Activated naive CD4-positive, alpha-beta T cell treated with anti-CD3 and anti-CD28 coated beads, Interleukin-2, amount 50 U/mL, for 16 hours (primary cell): Measurements from ENCODE around the gene EPHA8.

Experiments
- DNase-seq: peaks from one replicate; pipeline ENCODE4 v3.0.0-alpha.2; 2020

The EPHA8 gene

DNA sequence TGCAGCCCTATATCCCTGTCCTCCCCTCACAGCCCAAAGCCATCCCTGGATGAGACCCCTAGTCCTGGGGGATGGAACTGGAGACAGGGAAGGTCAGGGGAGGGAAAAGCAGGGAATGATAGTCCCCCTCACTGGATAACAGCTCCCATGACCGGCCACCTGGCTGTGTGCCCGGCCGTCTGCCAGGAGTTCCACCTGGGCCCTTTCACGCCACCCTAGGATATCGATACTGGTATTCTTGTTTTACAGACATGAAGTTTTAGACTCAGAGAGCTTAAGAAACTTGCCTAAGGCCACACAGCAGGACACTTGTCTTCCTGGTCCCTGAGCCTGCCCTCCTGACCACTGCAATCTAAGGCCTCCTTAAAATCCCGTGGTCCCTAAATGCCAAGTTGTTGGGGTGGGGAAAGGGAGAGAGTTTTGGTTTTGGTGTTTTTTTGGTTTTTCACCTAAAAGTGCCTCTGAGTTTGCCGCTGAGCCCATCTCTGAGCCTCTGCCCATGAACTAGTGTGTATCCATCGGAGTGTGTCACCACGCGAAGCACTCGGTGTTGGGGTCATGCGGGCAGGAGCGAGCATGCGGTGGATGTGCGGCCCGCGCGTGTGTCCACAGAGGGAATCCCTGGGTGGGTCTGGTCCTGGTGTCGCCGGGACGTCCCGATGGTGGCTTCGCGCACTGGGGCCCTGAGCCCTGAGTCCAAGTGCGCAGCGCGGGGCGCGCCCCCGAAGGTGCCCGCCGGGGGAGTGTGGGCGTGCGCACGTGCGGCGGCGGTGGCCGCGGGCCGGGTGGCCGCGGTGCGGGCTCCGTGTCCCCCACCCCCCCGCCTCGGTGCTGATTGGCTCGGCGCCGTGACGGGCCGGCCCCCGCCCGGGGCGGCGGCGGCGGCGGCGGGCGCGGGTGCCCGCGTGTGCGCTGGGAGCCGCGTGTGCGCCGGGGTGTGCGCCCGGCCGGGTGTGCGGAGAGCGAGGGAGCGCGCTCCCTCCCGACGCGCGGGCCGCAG lies at the start of gene EPHA8:
EPHA8 (plus strand) TSS at position 906 of the 1,000 bp plus-strand sequence. CDS start 147 bp downstream, outside the sequence.
- DNase-seq = no peak

DNA sequence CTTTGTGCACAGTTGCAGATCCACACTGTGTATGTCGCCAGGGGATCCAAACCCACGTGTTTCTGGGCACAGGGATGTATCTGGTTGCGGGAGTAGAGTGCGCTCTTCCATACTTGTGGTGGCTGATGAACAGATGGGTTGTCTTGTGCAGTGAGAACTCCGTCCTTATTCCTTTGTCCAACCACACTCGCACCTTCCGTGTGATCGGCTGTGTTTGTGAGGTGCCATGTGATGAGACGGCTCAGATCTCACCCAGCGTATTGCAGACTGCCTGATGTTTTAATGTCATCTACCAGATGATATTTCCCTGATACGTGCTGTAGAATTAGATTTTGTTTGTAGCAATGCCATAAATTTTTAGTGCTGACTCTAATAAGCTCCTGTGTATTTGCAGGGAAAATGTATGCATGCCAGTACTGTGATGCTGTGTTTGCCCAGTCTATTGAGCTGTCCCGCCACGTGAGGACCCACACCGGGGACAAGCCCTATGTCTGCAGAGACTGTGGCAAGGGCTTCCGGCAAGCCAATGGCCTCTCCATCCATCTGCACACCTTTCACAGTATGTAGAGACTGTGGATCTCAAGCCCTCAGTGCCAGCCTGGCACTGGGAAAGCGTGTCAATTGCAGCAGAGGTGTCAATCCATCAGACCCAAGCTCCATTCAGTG lies 46.2 kb upstream of the EPHA8 start:
- DNase-seq = no peak

DNA sequence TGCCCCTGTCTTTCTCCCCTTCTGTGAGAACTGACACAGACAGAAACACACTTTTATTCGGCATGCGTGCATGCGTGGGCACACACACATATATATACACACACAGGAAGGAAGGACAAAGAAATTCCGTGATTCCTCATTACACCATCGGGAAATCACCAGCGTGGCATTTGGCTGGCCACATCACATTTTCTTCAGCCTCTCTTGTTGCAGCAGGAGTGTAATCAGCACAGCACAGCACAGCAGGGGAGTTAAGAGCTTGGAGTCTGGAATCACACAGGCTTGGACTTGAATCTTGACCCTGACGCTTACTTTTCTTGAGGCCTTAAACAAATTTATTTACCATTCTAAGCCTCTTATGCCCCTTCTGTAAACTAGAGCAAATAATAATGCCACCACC lies 45.3 kb upstream of the EPHA8 start:
- DNase-seq = no peak

DNA sequence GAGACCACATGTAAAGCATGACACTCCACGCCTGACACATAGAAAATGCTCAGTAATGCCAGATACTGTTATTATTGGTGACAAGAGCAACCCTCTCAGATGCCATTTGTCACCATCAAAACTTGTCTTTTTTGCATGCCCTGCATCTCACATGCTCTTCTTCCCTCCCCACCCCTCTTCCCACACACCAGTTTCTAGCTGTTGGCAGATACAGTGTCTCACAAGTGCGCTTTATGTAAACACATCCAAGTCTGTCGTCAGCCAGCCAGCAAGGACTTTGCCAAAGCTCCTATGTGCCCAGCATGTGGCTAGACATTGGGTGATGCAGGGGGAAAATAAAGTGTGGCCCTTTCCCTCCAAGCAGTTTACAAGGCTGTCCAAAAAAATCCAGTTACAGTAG lies 44.9 kb upstream of the EPHA8 start:
- no peak for DNase-seq

DNA sequence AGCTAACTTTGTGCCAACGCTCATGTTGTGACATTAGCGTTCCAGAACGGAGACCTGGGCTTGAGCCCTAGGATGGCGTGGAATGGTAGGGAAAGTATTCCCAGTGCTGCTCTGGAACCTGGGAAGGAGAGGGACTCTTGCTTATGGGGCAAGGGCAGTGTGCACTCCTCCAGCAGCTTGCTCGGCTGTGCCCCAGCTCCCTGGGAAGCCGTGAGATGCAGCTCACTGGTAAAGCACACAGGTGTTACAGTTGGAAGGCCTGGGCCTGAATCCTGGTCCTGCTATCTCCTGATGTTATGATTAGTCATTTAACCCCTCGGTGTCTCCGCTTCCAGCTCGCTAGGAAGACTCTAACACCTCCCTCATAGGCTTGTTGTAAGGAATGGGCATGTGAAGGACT lies 42.4 kb upstream of the EPHA8 start:
- DNase-seq = no peak

DNA sequence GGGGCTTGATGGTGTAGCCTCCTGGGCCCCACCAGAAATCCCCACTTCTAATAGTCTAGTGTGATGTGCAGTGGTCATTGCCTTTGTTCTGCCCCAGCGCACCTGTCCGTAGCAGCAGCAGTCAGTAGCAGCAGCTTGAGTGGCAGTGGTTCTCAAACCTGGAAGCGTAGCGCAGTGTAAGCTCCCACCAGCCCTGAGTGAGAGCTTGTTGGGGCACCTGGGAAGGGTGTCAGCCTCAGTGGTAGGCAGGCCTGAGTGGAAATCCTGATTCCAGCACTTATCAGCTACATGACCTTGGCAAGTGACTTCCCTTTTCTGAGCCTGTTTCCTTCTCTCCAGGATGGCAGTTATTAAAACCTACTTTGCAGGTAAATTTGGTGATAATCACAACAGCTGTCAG lies 41.6 kb upstream of the EPHA8 start:
- no peak for DNase-seq

DNA sequence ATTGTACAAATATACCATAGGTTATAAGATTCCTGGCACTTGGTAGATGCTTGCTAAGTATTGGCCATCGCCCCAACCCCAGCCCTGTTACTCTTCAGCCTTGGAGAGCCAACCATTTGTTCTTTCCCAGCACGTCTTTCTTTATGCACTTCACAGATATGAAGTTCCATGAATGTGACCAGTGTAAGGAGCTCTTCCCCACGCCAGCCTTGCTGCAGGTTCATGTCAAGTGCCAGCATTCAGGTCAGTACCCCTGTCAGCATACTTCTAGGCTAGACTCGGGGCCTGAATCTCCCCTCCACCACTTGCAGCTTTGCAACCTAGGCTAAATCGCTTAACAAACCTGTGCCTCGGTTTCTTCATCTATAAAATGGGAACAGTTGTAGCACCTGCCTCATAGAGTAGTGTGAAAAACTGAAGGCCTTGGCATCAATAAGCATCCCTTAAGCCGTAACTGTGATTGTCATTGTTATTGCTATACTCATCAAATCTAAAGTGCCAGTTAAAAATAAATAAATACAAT lies 41.0 kb upstream of the EPHA8 start:
- no peak for DNase-seq

DNA sequence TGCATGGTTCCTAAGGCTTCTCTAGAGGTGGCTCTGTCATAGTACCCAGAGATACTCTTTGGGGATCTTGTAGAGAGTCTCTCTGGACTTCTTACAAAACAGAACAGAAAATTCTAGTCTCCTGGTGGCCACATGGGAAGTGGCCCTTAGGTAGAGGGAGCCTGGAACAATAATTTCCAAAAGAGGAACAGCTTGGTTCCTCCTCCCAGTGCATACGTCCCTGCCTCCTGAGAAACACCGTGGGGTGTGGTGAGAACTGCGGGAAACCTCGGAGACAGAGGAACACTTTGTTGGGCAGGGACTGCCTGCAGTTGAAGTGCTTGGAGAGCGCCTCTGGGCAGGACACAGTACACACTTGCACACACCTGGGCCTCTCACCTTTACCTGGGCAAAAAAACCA lies 38.8 kb upstream of the EPHA8 start:
- no peak for DNase-seq

DNA sequence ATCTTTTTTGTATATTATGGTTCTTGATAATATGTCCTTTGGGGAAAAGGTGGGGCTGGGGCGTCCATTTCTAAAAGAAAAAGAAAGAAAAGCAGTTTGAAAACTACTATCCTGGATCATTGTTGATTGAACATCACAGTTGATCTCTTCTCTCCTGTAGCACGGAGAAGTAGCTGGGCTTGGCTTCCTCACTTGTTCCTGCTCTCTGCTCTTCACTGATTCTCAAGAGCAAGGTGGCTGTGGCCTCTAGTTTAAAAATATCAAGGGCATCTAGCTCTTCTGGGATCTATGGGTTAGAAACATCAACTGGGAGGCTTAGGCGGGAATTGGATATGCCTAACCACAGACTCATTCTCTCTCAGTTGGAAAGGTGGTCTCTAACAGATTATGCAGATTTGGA lies 38.1 kb upstream of the EPHA8 start:
- DNase-seq = no peak

DNA sequence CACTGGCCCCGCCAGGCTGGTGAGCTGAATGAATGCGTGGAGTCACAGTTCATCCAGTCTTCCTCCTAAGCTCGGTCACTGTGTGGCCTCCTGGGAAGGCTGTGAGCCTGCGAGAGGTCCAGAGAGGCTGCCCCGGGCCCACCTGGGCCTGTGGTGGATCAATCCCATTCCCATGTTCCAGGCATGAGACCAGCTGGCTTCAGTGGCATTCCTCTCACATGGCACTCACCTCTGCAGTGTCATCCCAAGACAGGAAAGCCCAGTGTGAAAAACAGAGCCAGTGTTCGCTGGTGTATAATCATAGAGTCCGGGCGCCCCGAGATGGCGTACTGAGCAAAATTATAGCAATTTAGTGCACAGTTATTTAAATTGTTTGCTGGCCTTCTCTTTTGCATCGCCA lies 37.6 kb upstream of the EPHA8 start:
- no peak for DNase-seq

DNA sequence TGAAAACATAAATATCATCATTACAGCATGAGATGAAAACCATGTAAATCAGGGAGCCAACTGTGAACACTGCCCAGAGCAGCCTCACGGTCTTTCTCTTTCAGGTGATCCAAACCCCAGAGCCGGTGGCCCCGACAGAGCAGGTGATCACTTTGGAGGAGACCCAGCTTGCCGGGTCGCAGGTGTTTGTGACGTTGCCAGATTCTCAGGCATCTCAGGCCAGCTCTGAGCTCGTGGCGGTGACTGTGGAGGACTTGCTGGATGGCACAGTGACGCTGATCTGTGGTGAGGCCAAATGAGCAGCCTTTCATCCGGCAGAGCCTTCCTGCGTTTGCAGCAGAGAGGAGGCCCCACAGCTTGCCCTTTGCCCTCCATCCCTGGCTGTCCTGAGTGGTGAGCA lies 37.2 kb upstream of the EPHA8 start:
- DNase-seq = no peak

DNA sequence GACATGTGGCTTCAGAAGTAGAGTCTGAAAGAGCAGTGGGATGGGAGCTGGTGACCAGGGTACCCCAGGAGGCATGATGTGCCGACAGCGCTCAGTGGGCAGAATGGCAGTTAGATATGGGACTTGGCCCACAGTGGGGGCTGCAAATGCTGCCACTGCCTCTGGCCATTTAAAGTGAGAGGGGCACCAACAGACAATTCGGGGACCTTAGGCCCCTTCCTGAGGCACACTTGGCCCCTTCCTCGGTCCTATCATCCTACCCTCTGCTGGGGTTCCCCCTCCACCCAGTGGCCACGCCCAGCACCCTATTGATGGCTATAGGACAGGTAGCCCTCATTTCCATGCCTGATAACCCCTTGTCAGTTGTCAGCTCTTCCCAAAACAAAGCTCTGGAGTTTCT lies 36.6 kb upstream of the EPHA8 start:
- DNase-seq = no peak

DNA sequence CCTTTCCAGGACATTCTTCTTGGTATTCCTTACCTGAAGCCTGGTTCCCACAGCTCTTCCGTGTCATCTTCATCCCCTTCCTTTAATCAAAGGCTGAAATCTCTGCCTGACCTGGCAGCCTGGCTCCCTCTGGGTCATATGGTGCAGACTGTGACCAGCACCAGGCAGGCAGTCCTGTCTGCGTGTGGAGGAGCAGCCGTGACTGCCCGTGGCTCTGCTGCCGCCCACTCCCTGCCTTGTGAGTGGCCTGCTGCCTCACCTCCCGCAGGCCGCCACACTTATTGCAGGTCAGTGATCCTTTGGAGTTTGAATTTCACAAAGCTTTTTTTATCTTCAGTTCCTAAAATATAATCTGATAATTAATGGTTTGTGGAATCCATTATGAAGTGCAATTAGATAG lies 36.2 kb upstream of the EPHA8 start:
- no peak for DNase-seq

DNA sequence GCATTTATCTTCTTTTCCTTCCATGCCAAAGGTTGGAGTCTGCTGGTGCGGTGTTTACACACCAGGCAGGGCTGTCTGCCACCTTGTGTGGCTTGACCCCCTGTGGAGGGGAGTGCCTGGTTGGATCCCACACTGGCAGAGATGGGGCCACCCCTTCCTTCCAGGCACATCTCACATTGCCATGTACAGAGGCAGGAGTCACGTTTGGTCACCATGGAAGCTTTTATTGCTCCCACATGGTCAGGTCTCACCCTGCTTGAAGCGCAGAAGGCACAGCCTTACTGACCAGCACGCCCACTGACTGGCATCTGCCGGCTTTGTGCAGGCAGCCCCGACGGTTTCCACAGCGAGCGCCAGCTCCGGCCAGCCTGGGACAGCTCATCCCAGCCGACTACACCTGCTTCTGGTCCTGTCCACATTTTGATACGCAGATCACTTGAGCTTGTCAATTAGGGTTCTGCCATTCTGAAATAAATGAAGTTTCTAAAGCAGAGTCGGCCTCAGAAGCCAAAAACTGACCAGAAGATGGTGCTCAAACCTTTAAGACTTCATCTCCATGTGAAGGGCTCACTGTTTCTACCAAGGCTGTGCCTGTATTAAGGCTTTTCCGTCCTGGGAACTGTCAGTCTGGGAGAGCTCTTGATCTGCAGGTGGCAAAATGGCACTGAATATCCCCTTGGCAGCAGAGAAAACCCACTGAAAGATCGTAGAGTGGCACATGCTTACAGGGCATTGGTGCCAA lies 35.6 kb upstream of the EPHA8 start:
- no peak for DNase-seq

DNA sequence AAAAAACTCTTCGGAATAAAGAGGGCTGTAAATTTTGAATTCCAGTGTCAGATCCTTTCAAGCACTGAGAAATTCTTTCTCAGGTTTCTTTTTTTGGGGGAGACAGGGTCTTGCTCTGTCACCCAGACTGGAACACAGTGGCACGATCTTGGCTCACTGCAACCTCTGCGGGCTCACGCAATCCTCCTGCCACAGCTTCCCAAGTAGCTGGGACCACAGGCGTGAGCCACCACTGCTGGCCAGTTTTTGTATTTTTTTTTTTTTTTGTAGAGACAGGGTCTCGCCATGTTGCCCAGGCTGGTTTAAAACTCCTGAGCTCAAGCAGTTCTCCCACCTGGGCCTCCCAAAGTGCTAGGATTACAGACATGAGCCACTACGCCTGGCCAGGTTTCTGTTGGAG lies 34.8 kb upstream of the EPHA8 start:
- no peak for DNase-seq

DNA sequence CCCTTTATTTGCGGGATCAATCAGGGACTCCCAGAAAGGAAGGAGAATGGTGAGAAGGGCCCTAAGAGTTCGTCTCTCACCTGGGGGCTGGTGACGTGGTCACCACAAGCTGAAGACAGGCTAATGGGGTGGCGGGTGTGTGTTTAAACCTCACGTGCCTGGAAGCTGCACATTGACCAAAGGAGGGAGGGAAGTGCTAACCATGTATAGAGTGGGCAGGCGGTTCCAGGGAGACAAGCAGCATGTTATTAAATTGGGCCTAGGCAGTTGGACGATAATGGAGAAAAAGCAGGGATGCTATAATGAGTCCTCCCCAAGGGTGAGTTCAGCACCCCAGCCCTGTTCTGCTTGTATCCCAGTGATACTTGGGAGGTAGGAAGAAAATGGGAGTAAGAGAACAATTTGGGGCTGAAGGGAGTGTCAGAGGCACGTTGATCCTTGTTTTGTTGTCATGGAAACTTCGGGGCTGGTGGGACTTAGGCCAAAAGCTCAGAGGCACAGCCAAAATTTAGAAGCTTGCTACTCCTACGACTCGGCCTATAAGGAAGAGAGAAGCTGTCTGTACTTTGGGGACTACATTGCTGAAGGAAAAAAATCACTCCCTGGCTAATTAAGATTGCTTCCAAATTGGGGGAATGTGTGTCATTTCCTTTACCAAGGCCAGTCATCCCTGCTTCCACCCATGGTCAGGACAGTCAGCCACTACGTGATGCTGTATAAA lies 33.2 kb upstream of the EPHA8 start:
- no peak for DNase-seq

DNA sequence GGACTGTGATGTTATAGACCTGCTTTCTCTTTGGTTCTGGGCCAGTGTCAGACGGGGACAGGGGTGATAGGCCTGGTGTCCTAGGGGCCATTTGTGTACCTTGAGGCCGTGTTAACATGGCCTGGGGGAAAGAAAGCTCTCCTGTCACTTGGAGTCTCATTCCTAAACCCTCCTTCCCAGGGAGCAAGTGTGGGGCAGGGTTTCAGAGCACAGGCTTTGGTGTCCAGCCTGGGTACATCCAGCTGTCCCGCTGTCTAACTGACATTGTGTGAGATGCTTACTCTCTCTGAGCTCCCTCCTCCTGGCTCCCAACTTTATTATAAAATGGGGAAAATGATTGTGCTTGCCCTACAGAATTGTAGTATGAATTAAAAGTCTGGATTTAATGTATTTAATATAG lies 32.6 kb upstream of the EPHA8 start:
- no peak for DNase-seq

DNA sequence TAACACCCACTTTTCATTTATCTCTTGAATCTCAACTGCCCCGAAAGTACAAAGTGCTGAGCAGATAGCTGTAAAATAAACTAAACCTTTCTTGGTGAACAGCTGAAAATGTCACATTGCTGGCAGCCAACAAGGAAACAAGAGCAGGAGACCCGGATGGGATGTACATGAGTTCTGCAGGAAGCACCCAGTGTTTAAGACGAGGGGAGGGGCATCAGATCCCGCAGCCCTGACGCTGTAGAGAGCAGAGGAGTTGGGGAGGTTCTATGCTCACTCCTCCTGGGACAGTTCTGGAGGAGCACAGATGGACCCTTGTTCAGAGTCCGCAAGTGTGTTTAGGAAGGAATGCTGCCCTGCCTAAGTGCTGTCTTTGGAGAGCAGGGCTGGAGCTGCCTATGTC lies 32.0 kb upstream of the EPHA8 start:
- no peak for DNase-seq

DNA sequence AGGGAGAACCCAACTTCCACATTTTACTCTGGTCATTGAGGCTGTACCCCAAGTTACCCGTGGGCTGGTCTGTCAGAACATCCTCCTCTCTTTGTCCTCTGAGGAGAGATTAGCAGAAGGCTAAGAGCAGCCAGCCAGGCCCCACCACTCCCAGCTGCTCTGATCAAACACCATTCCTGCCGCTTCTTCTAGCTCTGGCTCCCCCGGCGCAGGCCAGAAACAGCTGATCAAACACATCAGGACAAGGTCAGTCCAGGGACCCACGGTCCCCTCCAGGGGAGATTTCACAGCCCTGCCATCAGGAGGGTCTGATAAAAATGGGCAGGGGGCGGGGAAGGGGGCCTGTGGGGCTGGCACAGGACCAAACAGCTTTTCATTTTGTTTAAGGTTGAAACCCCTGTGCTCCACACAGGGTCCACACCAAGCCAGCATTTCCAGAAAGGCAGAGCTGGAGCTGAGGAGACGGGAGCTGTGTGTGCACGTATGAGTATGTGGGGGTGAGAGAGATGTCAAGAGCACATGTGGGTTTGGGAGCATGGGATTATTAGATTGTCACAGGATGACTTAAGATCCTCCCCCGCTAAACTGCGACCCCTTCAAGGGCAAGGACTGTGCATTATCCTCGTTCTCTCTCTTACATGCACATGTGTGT lies 29.9 kb upstream of the EPHA8 start:
- no peak for DNase-seq

DNA sequence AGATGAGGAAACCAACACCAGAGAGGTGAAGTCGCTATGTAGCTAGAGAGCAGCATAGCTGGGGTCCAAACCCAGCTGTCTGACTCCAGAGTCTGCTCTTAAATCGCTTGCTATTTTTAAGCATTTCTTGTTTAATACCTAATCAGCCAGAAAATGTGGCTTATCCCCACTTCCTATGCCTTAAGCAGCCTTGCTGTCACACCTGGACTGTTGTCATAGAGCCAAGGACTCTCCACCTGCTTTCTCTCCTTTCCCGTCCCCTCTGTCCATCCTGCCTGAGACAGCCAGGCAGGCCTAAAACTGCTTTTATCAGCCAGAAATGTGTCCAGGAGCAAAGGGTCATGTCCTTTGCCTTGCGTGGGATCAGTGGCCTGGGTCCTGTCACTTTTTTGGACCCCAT lies 28.3 kb upstream of the EPHA8 start:
- DNase-seq = no peak

DNA sequence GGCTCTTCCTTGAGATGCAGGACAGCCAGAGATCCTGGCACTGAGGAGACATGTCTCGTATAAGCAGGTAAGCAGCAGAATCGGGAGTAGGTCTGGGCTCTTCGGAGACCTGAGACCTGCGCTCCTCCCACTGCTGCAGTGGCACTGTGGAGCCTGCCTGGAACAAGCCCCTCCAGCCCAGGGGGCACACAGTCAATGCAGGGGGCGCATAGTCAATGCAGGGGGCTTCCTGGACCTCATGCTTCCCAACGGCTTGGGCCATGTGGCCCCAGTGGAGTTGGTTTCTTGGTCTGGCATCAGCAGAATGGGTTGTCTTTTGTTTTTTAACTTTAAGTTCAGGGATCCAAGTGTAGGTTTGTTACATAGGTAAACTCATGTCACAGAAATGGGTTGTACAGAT lies 27.9 kb upstream of the EPHA8 start:
- DNase-seq = no peak

DNA sequence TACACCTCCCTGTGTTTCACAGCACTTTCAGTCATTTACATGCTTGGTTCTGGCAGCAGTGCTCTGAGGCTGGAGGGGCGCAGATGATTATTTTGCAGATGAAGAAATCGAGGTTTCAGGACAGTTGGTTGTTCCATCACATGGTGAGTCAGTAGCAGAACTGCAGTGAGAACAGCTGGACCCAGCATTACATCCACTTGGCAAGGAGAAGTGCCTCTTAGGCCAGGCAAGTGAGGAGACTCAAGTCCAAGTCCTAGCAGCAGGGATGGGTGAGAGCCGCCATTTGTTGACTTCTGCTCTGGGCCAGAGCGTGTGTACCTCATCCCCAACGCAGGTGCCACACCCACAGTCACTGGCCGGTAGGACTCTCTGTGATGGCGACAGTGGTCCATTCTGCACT lies 26.8 kb upstream of the EPHA8 start:
- DNase-seq = no peak
